Mammary epithelial cell (primary cell): ENCODE results near the gene ADARB1.

Experiments used
- CTCF ChIP-seq, 2 donors: IDR thresholded peaks in 1 of 2; conservative IDR thresholded peaks in 1 of 2; 2 replicates each; pipeline ENCODE4 v1.5.1; 2011 to 2012; ENCODE audit warnings: inconsistent platforms in 2 of 2, low read length in 2 of 2, mild to moderate bottlenecking in 2 of 2, control low read depth in 1 of 2, low read depth in 1 of 2; ENCODE audit not compliant: insufficient read depth in 1 of 2; ENCODE audit errors: extremely low read depth in 1 of 2
- EZH2 ChIP-seq: IDR thresholded peaks from 2 replicates; pipeline ENCODE4 v1.6.1; 2012; ENCODE audit warnings: low read length, inconsistent platforms, borderline replicate concordance

GRCh38 chr21:45234127-45234526 is 159.7 kb downstream of the ADARB1 start:
- TF ChIP-seq CTCF (conservative IDR thresholded peaks at IDR 0.05 in 1 of 2, IDR thresholded peaks at IDR 0.05 in 1 of 2; ENCODE audit: extremely low read depth in 1 of 2, insufficient read depth in 1 of 2, low read depth in 1 of 2, low read length in 2 of 2) (no peak), EZH2 (no peak)
